A549 (cell line): Measurements from ENCODE around the gene SLC38A11.

Experiments used
- CTCF ChIP-seq: fragments of >200 bp; sonication (Bioruptor Twin); formaldehyde crosslinking; IDR thresholded peaks from 3 replicates; pipeline ENCODE4 v1.5.1; 2016
- EP300 ChIP-seq, 2 experiments: fragments of >200 bp; sonication (Bioruptor Twin); formaldehyde crosslinking; IDR thresholded peaks; 2 replicates in 1 of 2; 3 replicates in 1 of 2; pipeline ENCODE4 v1.6.1; 2016 to 2017
- POLR2A ChIP-seq: IDR thresholded peaks from 2 replicates; pipeline ENCODE4 v1.6.1; 2012; ENCODE audit warnings: mild to moderate bottlenecking, low read length
- REST ChIP-seq: fragments of 200-600 bp; sonication (generic); IDR thresholded peaks from 2 replicates; pipeline ENCODE4 v1.6.1; 2016; ENCODE audit warnings: antibody characterized with exemption, mild to moderate bottlenecking, moderate library complexity
- RFX5 ChIP-seq: fragments of 450-650 bp; IDR thresholded peaks from 2 replicates; pipeline ENCODE4 v1.7.1; 2014; ENCODE audit warnings: antibody characterized with exemption, mild to moderate bottlenecking, moderate library complexity
- SMC3 ChIP-seq: fragments of >200 bp; sonication (Bioruptor Twin); formaldehyde crosslinking; IDR thresholded peaks from 3 replicates; pipeline ENCODE4 v1.6.1; 2018; ENCODE audit warnings: inconsistent platforms

- TF ChIP-seq CTCF (no peak), SMC3 (no peak), POLR2A (no peak), EP300 (IDR thresholded peaks at IDR 0.05) (no peak), REST (no peak), RFX5 (no peak)
Measured at GRCh38 chr2:164867779-164868397, 87.4 kb downstream of the SLC38A11 start.
